Measurements from ENCODE around the gene HPD. TPM values are rescaled to one million over a fixed set of nuclear protein-coding genes. Genes with fewer than 3 reads are reported as not detected.
A peak's percentile ranks its signal among the peaks of the same experiment; 100 is the strongest.

HPD gene
- total and polyA plus RNA-seq, 2 experiments from 2014 or later = 20.9 to 35.8 TPM

DNA sequence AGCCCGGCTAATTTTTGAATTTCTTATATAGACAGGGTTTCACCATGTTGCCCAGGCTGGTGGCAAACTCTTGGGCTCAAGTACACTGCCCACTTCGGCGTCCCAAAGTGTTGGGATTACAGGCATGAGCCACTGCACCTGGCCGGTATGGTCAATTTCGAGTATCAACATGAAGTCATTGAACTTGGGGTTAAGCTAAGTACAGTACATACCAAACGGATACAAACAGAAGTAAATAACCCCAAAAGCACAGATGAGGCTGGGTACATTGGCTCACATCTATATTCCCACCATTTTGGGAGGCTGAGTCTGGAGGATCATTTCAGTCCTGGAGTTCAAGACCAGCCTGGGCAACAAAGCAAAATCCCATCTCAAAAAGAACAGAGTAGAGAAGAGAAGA, 16.9 kb upstream of the HPD start:
- Histone ChIP-seq H2AFZ (no peak overlapping the region), H3K4me3 (no peak overlapping the region), H4K20me1 (ENCODE audit: insufficient read depth, poor library complexity, severe bottlenecking) (no peaks in the 10 kb centered on the region), H3K4me2 (no peak overlapping the region), H3K9me2 (replicated peaks; ENCODE audit: insufficient read depth) (no peaks in the 10 kb centered on the region), H3K36me3 (replicated peaks; ENCODE audit: insufficient read depth, low read depth) (no peaks in the 10 kb centered on the region), H3K9me3 (ENCODE audit: low read depth) (no peaks in the 10 kb centered on the region), H3K27ac (no peak overlapping the region), H3K4me1 (ENCODE audit: insufficient read depth) (peaks cover 7% of the 10 kb centered on the region), H3K79me2 (no peaks in the 10 kb centered on the region), H3K27me3 (no peaks in the 10 kb centered on the region)
- 89% methylated on average over 6 of the region's 6 CpGs for WGBS (ENCODE audit: low lambda C conversion rate, missing lambda C conversion rate)
- DNase-seq (ENCODE audit: low spot score) = no peak
- TF ChIP-seq, protein P1, sequence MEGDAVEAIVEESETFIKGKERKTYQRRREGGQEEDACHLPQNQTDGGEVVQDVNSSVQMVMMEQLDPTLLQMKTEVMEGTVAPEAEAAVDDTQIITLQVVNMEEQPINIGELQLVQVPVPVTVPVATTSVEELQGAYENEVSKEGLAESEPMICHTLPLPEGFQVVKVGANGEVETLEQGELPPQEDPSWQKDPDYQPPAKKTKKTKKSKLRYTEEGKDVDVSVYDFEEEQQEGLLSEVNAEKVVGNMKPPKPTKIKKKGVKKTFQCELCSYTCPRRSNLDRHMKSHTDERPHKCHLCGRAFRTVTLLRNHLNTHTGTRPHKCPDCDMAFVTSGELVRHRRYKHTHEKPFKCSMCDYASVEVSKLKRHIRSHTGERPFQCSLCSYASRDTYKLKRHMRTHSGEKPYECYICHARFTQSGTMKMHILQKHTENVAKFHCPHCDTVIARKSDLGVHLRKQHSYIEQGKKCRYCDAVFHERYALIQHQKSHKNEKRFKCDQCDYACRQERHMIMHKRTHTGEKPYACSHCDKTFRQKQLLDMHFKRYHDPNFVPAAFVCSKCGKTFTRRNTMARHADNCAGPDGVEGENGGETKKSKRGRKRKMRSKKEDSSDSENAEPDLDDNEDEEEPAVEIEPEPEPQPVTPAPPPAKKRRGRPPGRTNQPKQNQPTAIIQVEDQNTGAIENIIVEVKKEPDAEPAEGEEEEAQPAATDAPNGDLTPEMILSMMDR (IDR thresholded peaks at IDR 0.05; ENCODE audit: poor library complexity) = no peak
- TF ChIP-seq EZH2 (IDR thresholded peaks at IDR 0.05; ENCODE audit: borderline replicate concordance) = no peak
- no peak for TF ChIP-seq EZH2phosphoT487 (IDR thresholded peaks at IDR 0.05; ENCODE audit: low read depth, severe bottlenecking, unreplicated experiment)

DNA sequence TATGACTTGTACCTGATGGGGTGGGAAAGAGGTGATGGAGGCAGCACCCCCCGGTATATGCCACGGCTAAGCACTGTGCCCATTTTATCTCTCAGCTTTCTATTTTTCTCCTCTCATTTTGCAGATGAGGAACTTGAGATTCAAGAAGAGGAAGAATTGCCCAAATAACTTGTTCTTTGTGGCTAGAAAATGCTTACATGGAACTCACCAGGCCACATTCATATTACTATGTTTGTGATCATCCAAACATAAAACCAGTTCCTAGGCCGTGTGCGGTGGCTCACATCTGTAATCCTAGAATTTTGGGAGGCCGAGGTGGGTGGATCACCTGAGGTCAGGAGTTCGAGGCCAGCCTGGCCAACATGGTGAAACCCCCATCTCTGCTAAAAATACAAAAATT, 15.4 kb upstream of the HPD start:
- TF ChIP-seq, protein P1 (IDR thresholded peaks at IDR 0.05; ENCODE audit: poor library complexity) = no peak
- no peak for TF ChIP-seq EZH2 (IDR thresholded peaks at IDR 0.05; ENCODE audit: borderline replicate concordance)
- no peak for TF ChIP-seq EZH2phosphoT487 (IDR thresholded peaks at IDR 0.05; ENCODE audit: low read depth, severe bottlenecking, unreplicated experiment)
- Histone ChIP-seq H2AFZ (no peak overlapping the region), H3K9me2 (replicated peaks; ENCODE audit: insufficient read depth) (no peaks in the 10 kb centered on the region), H3K4me3 (no peak overlapping the region), H3K36me3 (replicated peaks; ENCODE audit: insufficient read depth, low read depth) (no peaks in the 10 kb centered on the region), H3K27me3 (no peaks in the 10 kb centered on the region), H3K79me2 (no peaks in the 10 kb centered on the region), H4K20me1 (ENCODE audit: insufficient read depth, poor library complexity, severe bottlenecking) (no peaks in the 10 kb centered on the region), H3K9me3 (ENCODE audit: low read depth) (no peaks in the 10 kb centered on the region), H3K4me2 (no peak overlapping the region), H3K4me1 (ENCODE audit: insufficient read depth) (peaks cover 7% of the 10 kb centered on the region), H3K27ac (no peak overlapping the region)
- DNase-seq (ENCODE audit: low spot score) = no peak
- 96% methylated on average over 6 of the region's 6 CpGs for WGBS (ENCODE audit: low lambda C conversion rate, missing lambda C conversion rate)

DNA sequence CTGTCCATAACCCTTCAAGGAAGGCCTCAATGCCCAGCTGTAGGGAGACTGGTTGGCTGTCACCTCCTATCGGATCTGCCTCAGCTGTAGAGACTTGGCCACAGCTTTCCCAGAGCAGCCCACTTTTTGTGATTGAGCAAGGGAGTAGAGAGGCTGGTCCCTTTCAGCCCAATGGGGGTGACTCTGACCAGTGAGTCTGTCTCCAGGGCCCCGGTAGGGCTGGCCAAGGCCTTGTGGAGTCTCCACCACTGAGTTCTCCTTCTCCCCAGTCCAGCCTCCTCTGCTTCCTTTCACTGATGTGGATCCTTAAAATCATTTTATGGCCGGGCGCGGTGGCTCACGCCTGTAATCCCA, 14.5 kb upstream of the HPD start:
- no peaks in the 10 kb centered on the region for H4K20me1 ChIP-seq (ENCODE audit: insufficient read depth, poor library complexity, severe bottlenecking)
- 92% methylated on average over 6 of the region's 6 CpGs for WGBS (ENCODE audit: low lambda C conversion rate, missing lambda C conversion rate)
- TF ChIP-seq EZH2 (IDR thresholded peaks at IDR 0.05; ENCODE audit: borderline replicate concordance) = no peak
- TF ChIP-seq EZH2phosphoT487 (IDR thresholded peaks at IDR 0.05; ENCODE audit: low read depth, severe bottlenecking, unreplicated experiment) = no peak
- TF ChIP-seq, protein P1 (IDR thresholded peaks at IDR 0.05; ENCODE audit: poor library complexity) = no peak
- peaks cover 7% of the 10 kb centered on the region for H3K4me1 ChIP-seq (ENCODE audit: insufficient read depth)
- no peaks in the 10 kb centered on the region for H3K79me2 ChIP-seq
- no peaks in the 10 kb centered on the region for H3K27me3 ChIP-seq
- no peak for DNase-seq (ENCODE audit: low spot score)
- no peak overlapping the region for H2AFZ ChIP-seq
- H3K9me3 ChIP-seq (ENCODE audit: low read depth) = no peaks in the 10 kb centered on the region
- no peaks in the 10 kb centered on the region for H3K9me2 ChIP-seq (replicated peaks; ENCODE audit: insufficient read depth)
- peak overlapping the region; percentile 74 for H3K27ac ChIP-seq
- no peak overlapping the region for H3K4me2 ChIP-seq
- no peaks in the 10 kb centered on the region for H3K36me3 ChIP-seq (replicated peaks; ENCODE audit: insufficient read depth, low read depth)
- H3K4me3 ChIP-seq = no peak overlapping the region
